Activated T-cell treated with anti-CD3 and anti-CD28 coated beads, Interleukin-2, amount 50 U/mL, for 48 hours (primary cell): ENCODE measurements around the gene ELAPOR1.
"Not testable (repeated sequence)": the region's sequence is repeated elsewhere in the genome, so short reads cannot be mapped to it uniquely, and the experiment has no call there.

Experiments
- DNase-seq, 2 experiments: peaks; one replicate each; pipeline ENCODE4 v3.0.0-alpha.2; 2020

The ELAPOR1 gene

DNA sequence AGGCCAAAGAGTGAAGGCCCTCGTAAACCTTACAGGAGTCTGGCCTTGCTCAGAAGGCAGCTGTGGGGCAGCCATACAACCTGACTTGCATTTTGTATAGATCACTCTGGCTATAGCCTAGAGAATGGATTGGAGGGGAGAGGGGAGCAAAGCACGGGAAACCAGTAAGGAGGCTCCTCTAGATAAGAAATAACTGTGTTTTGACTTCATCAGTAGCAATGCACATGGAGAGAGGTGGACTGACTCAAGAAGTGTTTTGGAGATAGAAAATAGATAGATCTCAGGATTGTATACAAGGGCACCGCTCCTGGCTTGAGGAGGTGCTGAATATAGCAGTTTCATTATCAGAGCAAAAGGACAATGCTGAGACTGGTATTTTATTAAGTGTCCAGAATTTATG lies 26.5 kb downstream of the ELAPOR1 start:
- DNase-seq, result no peak

DNA sequence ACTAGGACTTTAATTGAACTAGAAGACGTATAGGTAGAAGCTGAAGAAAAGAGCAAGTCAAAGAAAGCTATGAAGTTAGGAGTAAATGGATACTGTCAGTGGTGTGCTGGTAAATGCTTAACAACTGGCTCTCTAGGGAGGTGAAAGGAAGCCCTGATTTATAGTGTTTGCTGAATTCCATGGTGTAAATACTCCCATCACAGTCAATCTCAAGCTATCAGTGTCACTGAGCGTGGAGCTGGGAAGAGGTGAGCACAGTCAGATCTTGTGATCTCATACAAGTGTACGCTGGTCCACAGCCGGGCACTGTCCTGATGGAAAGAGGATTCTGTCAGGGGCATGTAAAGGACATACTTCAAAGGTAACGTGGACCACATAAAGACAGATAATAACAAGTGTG lies 28.3 kb downstream of the ELAPOR1 start:
- no peak for DNase-seq

DNA sequence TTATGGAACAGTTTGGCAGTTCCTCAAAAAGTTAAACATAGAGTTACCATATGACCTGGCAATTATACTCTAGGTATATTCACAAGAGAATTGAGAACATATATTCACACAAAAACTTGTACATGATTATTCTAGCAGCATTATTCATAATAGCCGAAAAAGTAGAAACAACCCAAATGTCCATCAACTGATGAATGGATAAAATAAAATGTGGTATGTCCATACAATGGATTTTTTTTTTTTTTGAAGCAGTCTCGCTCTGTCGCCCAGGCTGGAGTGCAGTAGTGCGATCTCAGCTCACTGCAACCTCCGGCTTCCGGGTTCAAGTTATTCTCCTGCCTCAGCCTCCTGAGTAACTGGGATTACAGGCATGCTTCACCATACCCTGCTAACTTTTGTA lies 28.8 kb downstream of the ELAPOR1 start:
- DNase-seq, result not testable (repeated sequence)

DNA sequence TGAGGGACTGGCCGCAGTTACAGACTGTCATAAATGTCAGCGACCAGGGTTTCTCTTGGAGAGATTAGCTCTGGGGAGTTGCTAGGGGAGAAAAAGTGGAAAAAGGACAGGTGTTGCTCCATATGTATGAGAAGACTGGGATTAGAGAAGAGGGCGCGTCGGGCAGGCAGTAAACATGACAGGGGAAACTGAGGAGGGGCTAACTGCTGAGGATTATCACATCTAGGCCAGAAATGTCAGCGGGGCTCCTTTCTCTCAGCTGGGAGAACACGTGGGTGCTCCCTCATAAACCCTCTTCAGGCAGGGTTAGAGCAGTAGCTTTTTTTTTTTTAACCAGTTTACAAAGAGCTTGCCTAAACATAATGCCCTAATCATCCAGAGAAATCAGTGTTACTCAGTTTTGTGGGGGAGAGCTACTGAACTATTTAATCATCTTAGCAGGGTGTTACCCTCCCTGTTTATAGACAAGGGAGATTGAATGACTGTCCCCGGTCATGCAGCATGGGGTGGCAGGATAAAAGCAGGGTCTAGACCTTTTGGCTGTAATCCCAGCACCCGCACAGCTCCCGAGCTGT lies 35.2 kb downstream of the ELAPOR1 start:
- no peak for DNase-seq

DNA sequence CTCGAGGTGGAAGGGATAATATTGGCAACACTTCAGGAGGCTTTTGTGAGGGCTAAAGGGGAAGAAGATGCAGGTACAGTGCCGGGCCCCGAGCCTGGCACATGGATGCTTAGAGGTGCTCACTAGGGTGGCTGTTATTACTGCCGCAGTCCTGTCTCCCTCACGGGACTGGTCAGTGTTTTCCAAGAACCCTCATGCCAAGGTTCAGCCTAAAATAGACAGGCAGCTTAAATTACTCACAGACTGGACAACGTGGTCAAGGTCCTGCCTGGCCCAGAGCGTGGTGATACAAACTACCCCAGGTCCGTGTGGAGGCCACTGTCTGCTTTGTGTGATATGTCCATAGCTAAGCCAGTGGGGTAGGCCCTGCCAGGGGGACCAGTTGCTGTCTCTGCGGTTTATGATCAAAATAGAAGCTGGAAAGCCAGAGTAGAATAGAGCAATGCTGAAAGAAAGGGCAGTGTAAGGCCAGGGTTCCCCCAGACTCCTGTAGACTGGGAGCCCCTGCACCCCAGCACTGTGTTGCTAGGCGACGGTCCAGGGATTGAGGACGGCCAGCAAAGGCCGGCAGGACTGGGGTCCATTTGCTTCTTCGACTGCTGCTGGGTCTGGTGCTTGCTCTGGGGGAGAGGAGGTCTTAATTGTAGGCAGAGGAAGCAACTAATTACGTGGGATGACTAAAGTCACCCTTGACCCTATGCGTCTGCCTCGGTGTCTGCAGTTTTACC lies 36.1 kb downstream of the ELAPOR1 start:
- DNase-seq, result no peak

DNA sequence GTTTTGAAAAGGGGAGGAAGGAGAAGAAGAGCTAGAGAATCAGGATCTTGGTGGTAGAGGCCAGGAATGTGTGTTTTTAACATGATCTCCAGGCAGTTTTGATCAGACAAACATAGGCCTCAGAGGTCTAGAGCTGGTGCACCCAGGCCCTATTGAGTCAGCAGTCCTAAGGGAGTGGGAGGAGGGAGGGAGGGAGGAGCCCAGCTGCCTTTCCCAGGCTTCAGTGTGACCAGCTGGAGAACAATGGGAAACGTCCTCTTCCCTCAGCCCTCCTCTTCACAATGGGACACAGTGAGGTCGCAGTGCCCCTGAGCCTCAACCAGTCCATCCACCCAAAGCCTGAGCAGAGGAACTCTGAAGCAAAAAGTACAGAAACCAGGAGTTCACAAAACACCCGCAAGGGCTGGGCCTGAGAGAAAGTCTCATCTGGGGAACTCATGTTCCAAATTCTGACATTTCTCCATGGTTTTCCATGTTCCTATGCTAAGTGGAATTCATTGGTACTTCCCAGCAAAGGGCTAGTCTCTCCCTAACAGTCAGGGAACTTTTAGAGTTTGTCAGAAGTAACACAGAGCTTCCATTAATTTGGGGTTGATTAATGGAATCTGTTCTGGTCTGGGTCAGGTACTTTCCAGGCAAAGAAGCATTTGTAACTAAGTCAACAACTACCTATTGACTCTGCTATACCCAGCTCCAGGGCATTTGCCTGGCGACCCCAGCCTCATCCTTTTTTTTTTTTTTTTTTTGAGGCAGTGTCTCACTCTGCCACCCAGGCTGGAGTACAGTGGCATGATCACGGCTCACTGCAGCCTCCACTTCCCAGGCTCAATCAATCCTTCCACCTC lies 37.5 kb downstream of the ELAPOR1 start:
- no peak for DNase-seq

DNA sequence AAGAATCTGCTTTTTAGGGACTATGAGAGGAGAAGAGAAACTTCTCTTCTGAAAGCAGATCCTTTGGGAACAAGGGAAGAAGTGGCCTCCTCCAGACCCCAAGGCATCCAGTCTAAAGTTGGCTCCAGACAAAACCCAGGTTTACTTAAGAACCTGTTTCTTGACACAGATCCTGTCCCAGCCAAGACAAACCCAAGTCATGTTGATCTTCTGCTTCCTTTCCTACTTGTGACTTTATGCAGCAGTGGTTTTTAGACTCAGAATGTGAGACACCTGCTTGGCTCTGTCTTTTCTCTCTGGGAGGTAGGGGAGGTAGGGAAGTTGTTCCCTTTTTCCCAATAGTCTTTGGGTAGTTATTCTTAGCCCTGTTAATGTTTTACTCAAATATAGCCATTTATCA lies 38.3 kb downstream of the ELAPOR1 start:
- no peak for DNase-seq

DNA sequence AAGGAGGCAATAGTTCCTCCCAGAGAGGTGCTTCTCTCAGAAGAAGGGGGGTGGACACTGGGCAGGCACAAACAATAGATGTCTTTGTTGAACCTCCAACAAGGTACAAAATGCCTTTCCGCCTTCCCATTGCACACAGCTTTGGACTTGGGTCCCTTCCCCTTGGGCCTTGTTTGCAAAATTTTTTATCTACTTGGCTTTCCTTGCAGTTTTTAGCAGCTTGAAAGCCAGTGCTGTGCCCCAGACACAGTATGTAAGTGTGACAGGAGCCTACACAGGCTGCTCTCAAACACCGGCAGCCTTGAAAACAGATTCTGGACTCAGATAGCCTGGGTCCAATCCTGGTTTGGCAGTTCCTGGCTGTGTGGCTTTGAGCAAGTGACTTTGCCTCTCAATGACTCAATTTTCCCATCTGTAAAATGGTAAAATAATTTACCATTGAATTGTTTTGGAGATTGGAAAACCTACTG lies 43.0 kb downstream of the ELAPOR1 start:
- DNase-seq, result no peak

DNA sequence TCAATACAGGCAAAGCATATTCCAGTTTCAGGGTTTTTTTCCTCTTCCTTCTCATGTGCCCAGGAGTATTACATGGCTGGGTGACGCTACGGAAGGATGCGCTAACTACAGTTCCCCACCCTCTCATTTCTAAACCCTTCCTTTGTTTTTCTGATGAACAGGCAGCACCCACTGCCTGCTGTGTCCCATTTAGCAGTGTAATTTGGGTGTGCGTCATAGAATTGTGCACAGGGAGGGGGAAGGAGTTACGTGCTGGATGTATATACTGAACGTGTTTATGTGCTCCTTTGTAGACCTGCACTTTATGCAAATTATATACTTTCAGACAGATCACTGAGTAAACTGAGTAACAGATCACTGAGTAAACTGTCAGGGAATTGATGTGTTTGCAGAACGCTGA lies 44.5 kb downstream of the ELAPOR1 start:
- no peak for DNase-seq

DNA sequence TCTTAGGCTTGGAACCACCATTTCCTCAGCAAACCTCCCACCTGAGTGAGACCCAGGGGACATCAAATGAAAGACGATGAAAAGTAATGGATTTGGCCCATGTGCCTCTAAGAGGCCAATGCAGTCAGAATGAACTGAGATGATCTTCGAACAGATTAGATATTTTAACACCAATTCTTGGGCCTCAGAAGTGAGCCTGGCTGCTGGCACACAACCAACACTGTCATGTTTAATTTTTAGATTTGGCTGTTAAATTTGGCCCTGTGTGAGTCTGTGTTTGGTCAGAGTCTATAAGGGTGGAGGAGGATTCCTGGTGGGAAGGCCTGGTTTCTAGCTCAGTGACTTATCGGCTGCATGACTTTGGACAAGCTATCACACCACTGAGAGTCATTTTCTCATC lies 45.4 kb downstream of the ELAPOR1 start:
- no peak for DNase-seq

DNA sequence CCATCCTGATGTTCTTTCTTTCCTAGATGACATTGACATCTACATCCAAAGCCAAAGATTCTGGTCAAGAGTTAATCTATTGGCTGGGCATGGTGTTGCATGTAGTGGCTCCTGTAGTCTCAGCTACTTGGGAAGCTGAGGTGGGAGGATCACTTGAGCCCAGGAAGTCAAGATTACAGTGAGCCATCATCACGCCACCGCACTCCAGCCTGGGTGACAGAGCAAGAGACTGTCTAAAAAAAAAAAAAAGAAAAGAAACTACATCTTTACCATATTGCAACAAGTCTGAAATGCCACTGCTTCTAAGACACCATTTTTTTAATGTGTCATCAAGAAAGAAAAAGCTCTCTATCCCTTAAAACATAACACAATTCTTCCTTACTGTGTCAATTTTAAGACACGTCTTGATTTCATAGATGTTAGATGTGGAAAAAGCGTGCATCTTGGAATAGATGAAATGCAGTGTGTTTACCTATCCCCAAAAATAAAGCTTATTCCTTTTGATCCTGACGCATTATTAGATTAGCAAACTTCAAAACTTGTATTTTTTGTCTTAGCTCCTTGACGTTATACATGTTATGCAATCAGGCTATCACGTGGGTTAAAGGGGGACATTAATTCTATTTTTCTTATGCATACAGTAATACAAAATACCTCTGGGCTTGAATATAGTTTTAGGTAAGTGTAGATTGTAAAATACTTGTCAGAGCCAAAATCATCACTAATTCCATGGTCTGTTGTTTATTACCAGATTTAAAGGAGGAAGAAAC lies 46.3 kb downstream of the ELAPOR1 start:
- no peak for DNase-seq

DNA sequence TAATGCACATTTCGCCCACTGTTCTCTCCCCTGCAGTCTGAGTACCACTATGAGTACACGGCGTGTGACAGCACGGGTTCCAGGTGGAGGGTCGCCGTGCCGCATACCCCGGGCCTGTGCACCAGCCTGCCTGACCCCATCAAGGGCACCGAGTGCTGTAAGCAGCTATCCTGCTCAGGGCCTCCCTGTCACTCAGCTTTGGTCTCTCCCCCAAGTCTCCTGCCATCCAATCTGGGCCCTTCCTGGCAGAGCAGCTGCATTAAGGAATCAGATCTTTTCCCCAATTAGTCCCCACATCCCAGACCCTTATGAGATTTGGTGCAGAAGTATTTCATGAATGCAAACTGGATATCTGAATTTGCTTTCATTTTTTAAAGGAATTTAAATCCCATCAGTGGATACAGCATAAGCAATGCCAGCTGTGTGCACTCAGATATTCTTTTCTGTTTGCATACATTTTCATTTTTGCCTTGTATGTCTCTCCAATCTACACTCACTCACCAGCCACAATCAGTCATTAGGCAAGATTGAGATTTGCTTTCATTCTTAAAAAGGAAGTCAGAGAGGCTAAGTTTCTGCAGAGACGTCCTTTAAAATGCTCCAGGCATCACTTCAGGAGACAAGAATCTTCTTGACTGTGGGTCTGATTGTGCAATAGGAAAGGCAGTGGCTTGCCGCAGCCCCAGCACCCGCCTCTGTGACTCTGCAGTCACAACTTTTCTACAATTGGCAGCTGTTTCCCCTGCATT lies 48.1 kb downstream of the ELAPOR1 start:
- DNase-seq, result peak; percentile 33 to 48

DNA sequence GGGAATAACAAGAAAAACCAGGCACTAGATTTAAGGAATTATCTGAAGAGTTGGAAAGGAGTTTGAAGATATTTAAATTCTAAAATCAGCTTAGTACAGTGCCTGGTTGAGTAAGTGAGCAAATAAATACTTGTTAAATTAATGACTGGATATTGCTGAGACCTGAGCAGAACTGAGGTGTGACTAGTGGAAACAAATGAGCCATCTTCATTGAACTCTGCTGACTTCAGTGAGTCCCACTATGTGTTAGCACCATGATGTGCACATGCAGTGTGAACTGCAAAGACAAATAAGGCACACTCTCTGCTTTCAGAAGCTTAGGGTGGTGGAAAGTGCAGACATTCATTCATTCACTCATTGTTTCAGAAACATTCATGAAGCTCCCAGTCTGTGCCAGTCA lies 48.7 kb downstream of the ELAPOR1 start:
- DNase-seq, result no peak

DNA sequence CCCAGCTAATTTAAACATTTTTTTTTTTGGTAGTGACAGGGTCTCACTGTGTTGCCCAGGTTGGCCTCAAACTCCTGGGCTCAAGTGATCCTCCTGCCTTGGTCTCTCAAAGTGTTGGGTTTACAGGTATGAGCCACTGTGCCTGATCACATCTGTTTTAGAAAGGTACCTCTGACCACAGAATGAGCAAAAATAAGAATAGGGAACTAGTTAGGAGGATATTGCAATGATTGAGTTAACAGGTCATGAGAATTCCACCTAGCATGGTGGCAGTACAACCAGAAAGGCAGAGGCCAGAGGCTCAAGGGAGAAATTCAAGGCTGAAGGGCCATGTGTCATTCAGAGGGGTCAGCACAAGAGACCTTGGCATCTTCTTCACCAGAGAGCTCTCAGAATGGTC lies 49.6 kb downstream of the ELAPOR1 start:
- no peak for DNase-seq
